GM19455 (cell line): ENCODE results near the gene TET1.
"Not testable (repeated sequence)": the region's sequence is repeated elsewhere in the genome, so short reads cannot be mapped to it uniquely, and the experiment has no call there.

ENCODE experiments used
- ATAC-seq: cut with Tn5 transposase; IDR thresholded peaks from one replicate; pipeline ENCODE4 v1.9.1; 2021; ENCODE audit not compliant: unreplicated experiment

The TET1 gene

GRCh38 chr10:68560186-68560942 is at the start of gene TET1:
Gene TET1, plus strand, starts transcription at chr10:68560337. Its CDS starts 12,002 bp downstream, at chr10:68572339.
- no peak for ATAC-seq

- ATAC-seq, result not testable (repeated sequence)
Observed at GRCh38 chr10:68516216-68516615, 43.9 kb upstream of the TET1 start.

- no peak for ATAC-seq
Observed at GRCh38 chr10:68516766-68517165, 43.4 kb upstream of the TET1 start.

- ATAC-seq, result no peak
Observed at GRCh38 chr10:68517188-68517587, 42.9 kb upstream of the TET1 start.

- ATAC-seq, result not testable (repeated sequence)
Observed at GRCh38 chr10:68518609-68519008, 41.5 kb upstream of the TET1 start.

- not testable (repeated sequence) for ATAC-seq
Observed at GRCh38 chr10:68525490-68526038, 34.6 kb upstream of the TET1 start.

GRCh38 chr10:68526634-68527307 is 33.4 kb upstream of the TET1 start:
- ATAC-seq, result peak; percentile 52

- no peak for ATAC-seq
Observed at GRCh38 chr10:68536973-68537372, 23.2 kb upstream of the TET1 start.

GRCh38 chr10:68537796-68538195 is 22.3 kb upstream of the TET1 start:
- no peak for ATAC-seq

GRCh38 chr10:68543004-68543918 is 16.9 kb upstream of the TET1 start:
- ATAC-seq, result no peak

GRCh38 chr10:68550747-68551411 is 9.3 kb upstream of the TET1 start:
- no peak for ATAC-seq

- ATAC-seq, result no peak
Observed at GRCh38 chr10:68553138-68553537, 7.0 kb upstream of the TET1 start.

GRCh38 chr10:68553599-68553998 is 6.5 kb upstream of the TET1 start:
- no peak for ATAC-seq

GRCh38 chr10:68558478-68558877 is 1.7 kb upstream of the TET1 start:
- no peak for ATAC-seq

GRCh38 chr10:68559251-68559650 is 886 bp upstream of the TET1 start:
- no peak for ATAC-seq

GRCh38 chr10:68559841-68560185 is 324 bp upstream of the TET1 start:
- no peak for ATAC-seq

- no peak for ATAC-seq
Observed at GRCh38 chr10:68560943-68561864, 1.1 kb downstream of the TET1 start.

- ATAC-seq, result no peak
Observed at GRCh38 chr10:68561865-68562649, 1.9 kb downstream of the TET1 start.
